Measurements from ENCODE around the gene DUSP22. TPM values are rescaled to one million over a fixed set of nuclear protein-coding genes. Genes with fewer than 3 reads are reported as not detected.

DUSP22 gene
- total RNA-seq, 4 donors from 2014 or later = 34.7 to 75.9 (median 48.5) TPM

DNA sequence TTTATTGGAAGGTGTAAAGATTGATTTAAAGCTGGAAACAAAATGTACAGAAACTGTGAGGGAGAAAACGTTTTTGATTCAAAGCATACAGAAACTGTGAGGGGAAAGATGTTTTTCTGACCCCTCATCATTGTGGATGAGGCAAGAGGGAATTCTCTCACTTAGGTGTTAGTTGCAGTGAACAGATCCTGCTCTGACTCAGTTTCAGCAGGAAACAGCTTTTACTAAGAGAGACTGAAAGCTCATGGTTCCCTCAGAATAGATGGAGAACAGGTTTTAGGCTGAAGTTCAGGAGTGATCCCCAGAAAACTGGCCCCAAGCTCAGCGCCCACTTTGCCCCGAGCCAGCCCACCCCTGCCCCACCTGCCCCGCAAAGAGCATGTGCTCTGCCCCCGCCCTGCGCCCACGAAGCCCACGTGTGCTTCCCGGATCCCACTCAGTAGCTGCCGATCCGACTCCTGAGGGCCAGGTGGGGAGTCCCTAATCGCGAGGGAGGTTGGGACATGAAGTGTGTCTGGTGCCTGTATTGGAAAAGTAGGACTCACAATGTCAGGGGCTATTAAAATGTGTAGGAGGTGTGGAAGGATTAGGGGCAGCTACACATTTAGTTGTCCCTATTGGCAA, 41.2 kb downstream of the DUSP22 start:
- Histone ChIP-seq H3K27me3 (no peaks in the 10 kb centered on the region), H3K4me1 (peaks cover 0 to 19% (median 8%) of the 10 kb centered on the region in 4 donors), H3K27ac (no peak overlapping the region), H3K4me3 (no peak overlapping the region), H3K9me3 (no peaks in the 10 kb centered on the region), H3K36me3 (no peaks in the 10 kb centered on the region)
- TF ChIP-seq POLR2A (IDR thresholded peaks at IDR 0.05) = no peak
- TF ChIP-seq, protein P1, sequence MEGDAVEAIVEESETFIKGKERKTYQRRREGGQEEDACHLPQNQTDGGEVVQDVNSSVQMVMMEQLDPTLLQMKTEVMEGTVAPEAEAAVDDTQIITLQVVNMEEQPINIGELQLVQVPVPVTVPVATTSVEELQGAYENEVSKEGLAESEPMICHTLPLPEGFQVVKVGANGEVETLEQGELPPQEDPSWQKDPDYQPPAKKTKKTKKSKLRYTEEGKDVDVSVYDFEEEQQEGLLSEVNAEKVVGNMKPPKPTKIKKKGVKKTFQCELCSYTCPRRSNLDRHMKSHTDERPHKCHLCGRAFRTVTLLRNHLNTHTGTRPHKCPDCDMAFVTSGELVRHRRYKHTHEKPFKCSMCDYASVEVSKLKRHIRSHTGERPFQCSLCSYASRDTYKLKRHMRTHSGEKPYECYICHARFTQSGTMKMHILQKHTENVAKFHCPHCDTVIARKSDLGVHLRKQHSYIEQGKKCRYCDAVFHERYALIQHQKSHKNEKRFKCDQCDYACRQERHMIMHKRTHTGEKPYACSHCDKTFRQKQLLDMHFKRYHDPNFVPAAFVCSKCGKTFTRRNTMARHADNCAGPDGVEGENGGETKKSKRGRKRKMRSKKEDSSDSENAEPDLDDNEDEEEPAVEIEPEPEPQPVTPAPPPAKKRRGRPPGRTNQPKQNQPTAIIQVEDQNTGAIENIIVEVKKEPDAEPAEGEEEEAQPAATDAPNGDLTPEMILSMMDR (IDR thresholded peaks at IDR 0.05) = no peak
- DNase-seq = peak in 1 of 3 donors; percentile 44

DNA sequence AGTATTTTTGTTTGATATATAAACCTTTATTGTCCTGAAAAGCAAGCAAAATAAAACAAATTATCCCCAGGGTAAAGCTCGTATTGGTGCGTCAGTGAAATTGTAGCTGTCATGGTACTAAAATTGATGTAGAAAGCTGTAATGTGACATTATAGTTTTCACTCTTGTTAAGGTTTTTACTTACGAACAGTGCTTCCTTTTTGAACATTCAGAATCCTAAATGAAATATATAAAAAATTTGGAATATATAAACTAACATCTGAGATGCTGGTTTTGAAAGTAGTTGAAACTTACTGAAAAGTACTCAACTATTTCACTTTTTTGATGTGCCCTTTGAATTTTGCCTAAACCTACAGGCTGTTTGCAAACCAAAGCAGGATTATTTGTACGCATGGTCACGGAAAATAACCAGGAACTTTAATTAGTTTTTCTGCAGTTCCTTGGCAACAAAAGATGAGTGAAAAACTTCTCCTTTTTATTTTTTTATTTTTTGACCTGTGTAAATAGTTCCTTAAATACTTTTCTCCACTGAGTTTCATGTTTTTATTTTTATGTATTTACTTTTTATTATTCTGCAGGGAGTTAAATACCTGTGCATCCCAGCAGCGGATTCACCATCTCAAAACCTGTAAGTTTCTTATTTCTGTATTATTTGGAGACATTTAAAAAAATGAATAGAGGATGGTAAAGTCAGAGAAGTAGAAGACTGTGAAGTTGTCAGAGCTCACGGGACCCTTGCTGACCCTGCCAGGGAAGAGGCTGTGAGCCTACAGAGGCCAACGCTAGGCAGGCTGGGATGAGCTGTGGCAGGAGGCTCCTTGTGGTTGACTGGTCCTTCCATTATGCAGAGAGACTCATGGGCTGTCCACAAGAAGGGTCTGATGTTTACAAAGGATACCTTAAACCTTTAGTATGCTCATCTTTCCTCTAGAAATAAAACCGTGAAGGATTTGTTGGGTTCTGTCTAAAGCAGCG, 42.5 kb downstream of the DUSP22 start:
- no peak for TF ChIP-seq POLR2A (IDR thresholded peaks at IDR 0.05)
- TF ChIP-seq, protein P1 (IDR thresholded peaks at IDR 0.05) = no peak
- no peaks in the 10 kb centered on the region for H3K9me3 ChIP-seq
- H3K4me1 ChIP-seq = peaks cover 0 to 16% (median 7%) of the 10 kb centered on the region in 4 donors
- no peak overlapping the region for H3K4me3 ChIP-seq
- no peak overlapping the region for H3K27ac ChIP-seq
- peak in 1 of 3 donors; percentile 15 for DNase-seq
- H3K36me3 ChIP-seq = no peaks in the 10 kb centered on the region
- H3K27me3 ChIP-seq = no peaks in the 10 kb centered on the region

GRCh38 chr6:335572-335971, 43.3 kb downstream of the DUSP22 start:
- H3K4me1 ChIP-seq = peaks cover 0 to 17% (median 8%) of the 10 kb centered on the region in 4 donors
- TF ChIP-seq, protein P1 (IDR thresholded peaks at IDR 0.05) = no peak
- no peak for TF ChIP-seq POLR2A (IDR thresholded peaks at IDR 0.05)
- H3K27me3 ChIP-seq = no peaks in the 10 kb centered on the region
- H3K4me3 ChIP-seq = no peak overlapping the region
- H3K9me3 ChIP-seq = no peaks in the 10 kb centered on the region
- peak in 1 of 3 donors; percentile 37 for DNase-seq
- H3K36me3 ChIP-seq = no peaks in the 10 kb centered on the region
- H3K27ac ChIP-seq = no peak overlapping the region

DNA sequence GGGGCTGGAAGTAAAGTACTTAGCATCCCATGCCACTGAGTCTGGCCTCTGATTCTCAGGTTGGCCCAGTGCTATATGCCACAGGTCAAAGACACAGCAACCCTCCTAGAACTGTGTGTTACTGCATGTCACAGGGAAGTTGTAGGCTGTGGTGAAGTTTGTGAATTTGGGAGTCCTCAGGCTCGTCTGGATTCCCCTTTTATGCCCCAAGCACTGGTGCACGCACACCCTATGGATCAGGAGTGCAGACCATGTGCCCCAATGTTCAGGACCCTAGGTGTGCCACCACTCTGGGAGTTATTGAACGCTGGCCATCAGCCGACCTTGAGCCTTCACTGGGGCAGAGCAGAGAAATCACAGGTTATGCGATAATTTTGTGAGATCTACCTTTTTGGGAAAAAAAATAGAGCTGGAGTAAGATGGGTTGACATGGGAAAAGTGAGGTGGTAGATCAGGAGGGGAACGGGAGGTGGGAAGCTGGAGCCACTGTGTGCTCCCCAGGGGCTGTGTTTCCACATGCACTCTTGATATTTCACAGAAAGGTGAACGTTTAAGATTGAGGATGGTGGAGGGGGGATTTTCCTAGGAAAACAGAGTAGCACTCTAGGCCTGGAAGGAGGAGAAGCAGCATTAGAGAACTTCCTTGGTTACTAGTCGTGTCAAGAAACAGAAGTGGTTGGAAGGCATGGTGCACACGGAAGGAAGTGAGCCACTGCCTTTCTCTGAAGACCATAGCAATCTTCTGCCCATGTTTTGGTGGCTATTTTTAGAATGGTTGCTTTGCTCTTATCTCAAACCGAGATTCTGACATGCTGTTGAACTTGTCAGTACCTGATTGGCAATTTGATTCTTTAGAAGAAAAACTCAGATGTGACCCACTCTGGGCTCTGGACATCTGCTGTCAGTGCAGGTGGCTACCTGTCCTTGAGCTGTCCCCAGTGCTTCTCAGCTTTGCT, 44.1 kb downstream of the DUSP22 start:
- peaks cover 0 to 25% (median 11%) of the 10 kb centered on the region in 4 donors for H3K4me1 ChIP-seq
- no peaks in the 10 kb centered on the region for H3K36me3 ChIP-seq
- no peaks in the 10 kb centered on the region for H3K9me3 ChIP-seq
- H3K4me3 ChIP-seq = no peak overlapping the region
- H3K27me3 ChIP-seq = no peaks in the 10 kb centered on the region
- peak overlapping the region in 3 of 4 donors; percentile 11 to 75 (median 45) for H3K27ac ChIP-seq
- peak in 1 of 3 donors; percentile 32 for DNase-seq
- no peak for TF ChIP-seq POLR2A (IDR thresholded peaks at IDR 0.05)
- TF ChIP-seq, protein P1 (IDR thresholded peaks at IDR 0.05) = no peak

Measured in Peyer's patch (tissue), 4 donors.